OCI-LY3 (cell line): ENCODE measurements around the gene SYNDIG1L.

ENCODE experiments used
- CTCF ChIP-seq: fragments of 200-600, 300-600 bp; sonication (generic); IDR thresholded peaks from 2 replicates; pipeline ENCODE4 v1.5.1; 2014; ENCODE audit warnings: antibody characterized with exemption, low read length, low read depth
- EZH2phosphoT487 ChIP-seq: fragments of 200-600 bp; shearing (Covaris generic); IDR thresholded peaks from 2 replicates; pipeline ENCODE4 v1.6.1; 2018; ENCODE audit warnings: antibody characterized with exemption, mixed run types, low read depth

- TF ChIP-seq CTCF (no peak), EZH2phosphoT487 (no peak)
Observed at GRCh38 chr14:74464785-74465184, 38.8 kb upstream of the SYNDIG1L start.
